Liver (tissue), 9 donors: Measurements from ENCODE around the gene CFAP74. TPM values are rescaled to one million over a fixed set of nuclear protein-coding genes. Genes with fewer than 3 reads are reported as not detected.

Experiments
- DNase-seq: peaks from one replicate; pipeline ENCODE4 v3.0.0-alpha.2; 2017; ENCODE audit warnings: low spot score
- H3K27ac ChIP-seq, 2 donors: one replicate each; pipeline ENCODE4 v1.7.0; 2013; ENCODE audit warnings: inconsistent platforms in 2 of 2, low read length in 2 of 2, control low read depth in 1 of 2, low read depth in 1 of 2, mild to moderate bottlenecking in 1 of 2
- H3K27me3 ChIP-seq, 4 donors: one replicate each; pipeline versions ENCODE4 v1.6.1 to v1.7.0; 2013; ENCODE audit warnings: low read length in 3 of 4, inconsistent platforms in 1 of 4, mild to moderate bottlenecking in 1 of 4, moderate library complexity in 1 of 4; ENCODE audit not compliant: control insufficient read depth in 4 of 4, insufficient read depth in 4 of 4
- H3K36me3 ChIP-seq, 4 donors: one replicate each; pipeline versions ENCODE4 v1.6.1 to v1.7.0; 2013; ENCODE audit warnings: low read length in 3 of 4, mild to moderate bottlenecking in 3 of 4, low read depth in 1 of 4, moderate library complexity in 1 of 4; ENCODE audit not compliant: control insufficient read depth in 4 of 4, insufficient read depth in 3 of 4
- H3K4me1 ChIP-seq, 4 donors: one replicate each; pipeline versions ENCODE4 v1.6.1 to v1.7.0; 2013; ENCODE audit warnings: low read length in 3 of 4, mild to moderate bottlenecking in 3 of 4, moderate library complexity in 1 of 4; ENCODE audit not compliant: control insufficient read depth in 4 of 4, insufficient read depth in 4 of 4
- H3K4me3 ChIP-seq, 3 donors: one replicate each; pipeline versions ENCODE4 v1.6.1 to v1.7.0; 2013; ENCODE audit warnings: low read length in 3 of 3, control low read depth in 1 of 3, low read depth in 1 of 3, mild to moderate bottlenecking in 1 of 3
- H3K9ac ChIP-seq, 2 donors: one replicate each; pipeline ENCODE4 v1.7.0; 2013; ENCODE audit warnings: low read length in 2 of 2, mild to moderate bottlenecking in 2 of 2, moderate library complexity in 2 of 2, control low read depth in 1 of 2, low read depth in 1 of 2
- H3K9me3 ChIP-seq, 4 donors: one replicate each; pipeline versions ENCODE4 v1.6.1 to v1.7.0; 2013; ENCODE audit warnings: low read length in 3 of 4; ENCODE audit not compliant: control insufficient read depth in 4 of 4
- ATF3 ChIP-seq: IDR thresholded peaks from 2 replicates; pipeline ENCODE4 v1.6.1; 2016; ENCODE audit warnings: antibody characterized with exemption
- CTCF ChIP-seq: fragments of 150-350 bp; IDR thresholded peaks from 2 replicates; pipeline ENCODE4 v1.5.1; 2017; ENCODE audit warnings: improper control_type of control experiment, low read depth, low read length; ENCODE audit not compliant: missing input control
- FOXA2 ChIP-seq: IDR thresholded peaks from 2 replicates; pipeline ENCODE4 v1.6.1; 2016; ENCODE audit warnings: antibody characterized with exemption
- GABPA ChIP-seq, 2 donors: IDR thresholded peaks in 1 of 2; conservative IDR thresholded peaks in 1 of 2; 2 replicates each; pipeline ENCODE4 v1.6.1; 2016; ENCODE audit warnings: antibody characterized with exemption in 2 of 2, mild to moderate bottlenecking in 1 of 2, moderate library complexity in 1 of 2
- HNF4A ChIP-seq, 2 donors: conservative IDR thresholded peaks; 2 replicates each; pipeline ENCODE4 v1.6.1; 2016; ENCODE audit warnings: antibody characterized with exemption in 2 of 2, mild to moderate bottlenecking in 2 of 2
- NR2F2 ChIP-seq: IDR thresholded peaks from 2 replicates; pipeline ENCODE4 v1.6.1; 2016; ENCODE audit warnings: antibody characterized with exemption
- RAD21 ChIP-seq, 2 donors: IDR thresholded peaks; 2 replicates each; pipeline ENCODE4 v1.6.1; 2016; ENCODE audit warnings: antibody characterized with exemption in 2 of 2, mild to moderate bottlenecking in 2 of 2
- REST ChIP-seq: IDR thresholded peaks from 2 replicates; pipeline ENCODE4 v1.6.1; 2016; ENCODE audit warnings: antibody characterized with exemption, mild to moderate bottlenecking
- RXRA ChIP-seq, 2 donors: IDR thresholded peaks; 2 replicates each; pipeline ENCODE4 v1.6.1; 2017 to 2018; ENCODE audit warnings: antibody characterized with exemption in 2 of 2, mild to moderate bottlenecking in 1 of 2
- TAF1 ChIP-seq: conservative IDR thresholded peaks from 2 replicates; pipeline ENCODE4 v1.6.1; 2016; ENCODE audit warnings: antibody characterized with exemption, mild to moderate bottlenecking
- YY1 ChIP-seq: IDR thresholded peaks from 2 replicates; pipeline ENCODE4 v1.6.1; 2016; ENCODE audit warnings: antibody characterized with exemption, mild to moderate bottlenecking
- WGBS: extraction: QIAGEN DNeasy Blood & Tissue Kit; methylation state at CpG from one replicate; pipeline ENCODE4 v1.1.7; 2013; 5-methylcytosine and 5-hydroxymethylcytosine counted together
- polyA plus RNA-seq, 2 donors: library from polyadenylated mRNA; stranded (reverse) in 1 of 2; unstranded in 1 of 2; fragments of 200-250 nt in 1 of 2; fragments of >200 nt in 1 of 2; fragmentation: Nextera tagmentation in 1 of 2; extraction: Ambion mirVana in 1 of 2; gene quantifications; one replicate each; pipeline versions ENCODE4 v1.2.1 to v1.2.3, GENCODE V29; 2013 to 2015
- total RNA-seq, 2 donors: library from RNA; depleted of rRNA; stranded (reverse); fragments of >200 nt; gene quantifications; one replicate each; pipeline ENCODE4 v1.2.3, GENCODE V29; 2014
- TF ChIP-seq, protein P1 (sequence below): IDR thresholded peaks from 2 replicates; pipeline ENCODE4 v1.6.1; 2016; ENCODE audit warnings: antibody characterized with exemption
- TF ChIP-seq, protein P2 (sequence below): IDR thresholded peaks from 2 replicates; pipeline ENCODE4 v1.6.1; 2016; ENCODE audit warnings: antibody characterized with exemption
- donor health status: healthy.
- donor health status: healthy.
- donor health status: healthy.
- donor health status: healthy.
- donor health status: healthy.

The CFAP74 gene
- total and polyA plus RNA-seq, 4 donors, result under 0.01 to 0.31 TPM; not detected in 2

- no peak for DNase-seq
- Histone ChIP-seq H3K36me3 (no peaks in the 10 kb centered on the region), H3K27ac (no peak overlapping the region), H3K9ac (no peak overlapping the region), H3K4me3 (no peak overlapping the region), H3K27me3 (no peaks in the 10 kb centered on the region), H3K9me3 (peaks cover 0 to 1% (median 0%) of the 10 kb centered on the region in 4 donors), H3K4me1 (peaks cover 8 to 23% (median 19%) of the 10 kb centered on the region in 4 donors)
- TF ChIP-seq RAD21 (IDR thresholded peaks at IDR 0.05) (peak in 1 of 2 donors; percentile 4), RXRA (IDR thresholded peaks at IDR 0.05) (no peak), HNF4A (conservative IDR thresholded peaks at IDR 0.05) (peak in 1 of 2 donors; percentile 9)
- WGBS, result 42% methylated on average over 11 of the region's 11 CpGs
Observed at GRCh38 chr1:1946540-1946939, 57.0 kb downstream of the CFAP74 start.

DNA sequence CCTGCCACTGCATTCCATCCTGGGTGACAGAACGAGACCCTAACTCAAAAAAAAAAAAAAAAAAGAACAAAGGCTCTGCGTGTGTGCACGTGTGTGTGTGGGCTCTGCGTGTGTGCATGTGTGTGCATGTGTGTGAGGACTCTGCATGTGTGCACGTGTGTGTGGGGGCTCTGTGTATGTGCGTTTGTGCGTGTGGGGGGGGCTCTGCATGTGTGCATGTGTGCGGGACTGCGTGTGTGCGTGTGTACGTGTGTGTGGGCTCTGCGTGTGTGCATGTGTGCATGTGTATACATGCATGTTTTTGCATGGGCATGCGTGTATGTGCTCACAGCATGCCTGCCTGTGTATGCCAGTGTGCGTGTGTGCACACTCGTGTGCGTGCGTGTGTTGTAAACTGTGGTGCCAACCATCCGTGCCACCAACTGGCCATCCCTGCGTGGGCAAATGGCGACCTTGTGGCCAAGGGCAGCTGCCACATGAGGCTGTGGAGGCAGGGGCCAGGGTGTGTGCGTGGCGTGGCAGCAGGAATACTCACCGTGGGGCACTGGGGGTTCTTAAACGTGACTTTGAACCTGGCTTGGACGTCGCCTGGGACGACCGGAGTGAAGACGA lies 57.7 kb downstream of the CFAP74 start:
- no peaks in the 10 kb centered on the region for H3K36me3 ChIP-seq
- H3K4me3 ChIP-seq, result no peak overlapping the region
- H3K27me3 ChIP-seq, result no peaks in the 10 kb centered on the region
- H3K27ac ChIP-seq, result no peak overlapping the region
- no peak for DNase-seq
- no peak for TF ChIP-seq FOXA2
- TF ChIP-seq YY1, result no peak
- TF ChIP-seq, protein P1, sequence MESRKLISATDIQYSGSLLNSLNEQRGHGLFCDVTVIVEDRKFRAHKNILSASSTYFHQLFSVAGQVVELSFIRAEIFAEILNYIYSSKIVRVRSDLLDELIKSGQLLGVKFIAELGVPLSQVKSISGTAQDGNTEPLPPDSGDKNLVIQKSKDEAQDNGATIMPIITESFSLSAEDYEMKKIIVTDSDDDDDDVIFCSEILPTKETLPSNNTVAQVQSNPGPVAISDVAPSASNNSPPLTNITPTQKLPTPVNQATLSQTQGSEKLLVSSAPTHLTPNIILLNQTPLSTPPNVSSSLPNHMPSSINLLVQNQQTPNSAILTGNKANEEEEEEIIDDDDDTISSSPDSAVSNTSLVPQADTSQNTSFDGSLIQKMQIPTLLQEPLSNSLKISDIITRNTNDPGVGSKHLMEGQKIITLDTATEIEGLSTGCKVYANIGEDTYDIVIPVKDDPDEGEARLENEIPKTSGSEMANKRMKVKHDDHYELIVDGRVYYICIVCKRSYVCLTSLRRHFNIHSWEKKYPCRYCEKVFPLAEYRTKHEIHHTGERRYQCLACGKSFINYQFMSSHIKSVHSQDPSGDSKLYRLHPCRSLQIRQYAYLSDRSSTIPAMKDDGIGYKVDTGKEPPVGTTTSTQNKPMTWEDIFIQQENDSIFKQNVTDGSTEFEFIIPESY, result no peak
- TF ChIP-seq TAF1, result no peak
- no peak for TF ChIP-seq HNF4A (conservative IDR thresholded peaks at IDR 0.05)
- TF ChIP-seq GABPA (IDR thresholded peaks at IDR 0.05 in 1 of 2, conservative IDR thresholded peaks at IDR 0.05 in 1 of 2), result no peak
- TF ChIP-seq NR2F2, result no peak
- TF ChIP-seq, protein P2, sequence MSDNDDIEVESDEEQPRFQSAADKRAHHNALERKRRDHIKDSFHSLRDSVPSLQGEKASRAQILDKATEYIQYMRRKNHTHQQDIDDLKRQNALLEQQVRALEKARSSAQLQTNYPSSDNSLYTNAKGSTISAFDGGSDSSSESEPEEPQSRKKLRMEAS, result no peak
- H3K9ac ChIP-seq, result no peak overlapping the region
- WGBS, result 92% methylated on average over 29 of the region's 29 CpGs
- peaks cover 10 to 29% (median 23%) of the 10 kb centered on the region in 4 donors for H3K4me1 ChIP-seq
- no peaks in the 10 kb centered on the region for H3K9me3 ChIP-seq

- no peaks in the 10 kb centered on the region for H3K9me3 ChIP-seq
- H3K4me3 ChIP-seq, result peak overlapping the region in 2 of 3 donors; percentile 9 to 29
- H3K36me3 ChIP-seq, result no peaks in the 10 kb centered on the region
- WGBS, result 17% methylated on average over 37 of the region's 37 CpGs
- no peak overlapping the region for H3K9ac ChIP-seq
- H3K27me3 ChIP-seq, result no peaks in the 10 kb centered on the region
- H3K27ac ChIP-seq, result no peak overlapping the region
- TF ChIP-seq ATF3, result no peak
- TF ChIP-seq RAD21 (IDR thresholded peaks at IDR 0.05), result peak in 1 of 2 donors; percentile 78
- TF ChIP-seq FOXA2, result no peak
- TF ChIP-seq REST, result peak; percentile 53
- TF ChIP-seq CTCF, result peak; percentile 73
- DNase-seq, result peak; percentile 65
- peaks cover 10 to 29% (median 23%) of the 10 kb centered on the region in 4 donors for H3K4me1 ChIP-seq
Observed at GRCh38 chr1:1943834-1944570, 59.6 kb downstream of the CFAP74 start.
